Esophagus muscularis mucosa (tissue), 4 donors: ENCODE results near the gene PRMT7. TPM values are rescaled to one million over a fixed set of nuclear protein-coding genes. Genes with fewer than 3 reads are reported as not detected.

Experiments used
- DNase-seq: peaks from one replicate; pipeline ENCODE4 v3.0.0-alpha.2; 2017; ENCODE audit errors: extremely low spot score
- H3K27ac ChIP-seq, 4 donors: fragments of 200-600 bp; sonication (generic); replicated peaks in 1 of 4; 1 replicate in 3 of 4; 2 replicates in 1 of 4; pipeline ENCODE4 v1.5.1; 2016 to 2019; ENCODE audit warnings: mild to moderate bottlenecking in 1 of 4
- H3K27me3 ChIP-seq, 4 donors: fragments of 200-600 bp; sonication (generic); one replicate each; pipeline versions ENCODE4 v1.5.1 to v1.6.0; 2016 to 2019
- H3K36me3 ChIP-seq, 4 donors: fragments of 200-600 bp; sonication (generic); one replicate each; pipeline ENCODE4 v1.5.1; 2016 to 2019
- H3K4me1 ChIP-seq, 4 donors: fragments of 200-600 bp; sonication (generic); one replicate each; pipeline ENCODE4 v1.5.1; 2016 to 2019
- H3K4me3 ChIP-seq, 4 donors: fragments of 200-600 bp; sonication (generic); 1 replicate in 2 of 4; 2 replicates in 2 of 4; pipeline ENCODE4 v1.5.1; 2016 to 2019; ENCODE audit warnings: mild to moderate bottlenecking in 4 of 4, moderate library complexity in 1 of 4
- H3K9me3 ChIP-seq, 4 donors: fragments of 200-600 bp; sonication (generic); 1 replicate in 3 of 4; 2 replicates in 1 of 4; pipeline ENCODE4 v1.5.1; 2016 to 2019
- EP300 ChIP-seq: sonication (generic); formaldehyde crosslinking; IDR thresholded peaks from one replicate; pipeline ENCODE4 v1.6.1; 2017; ENCODE audit warnings: antibody characterized with exemption
- POLR2A ChIP-seq: fragments of 450-650 bp; IDR thresholded peaks from one replicate; pipeline ENCODE4 v1.6.1; 2017; ENCODE audit warnings: antibody characterized with exemption, moderate library complexity, mild to moderate bottlenecking, low read depth
- POLR2AphosphoS5 ChIP-seq, 2 donors: sonication (generic); formaldehyde crosslinking; IDR thresholded peaks; one replicate each; pipeline ENCODE4 v1.6.1; 2017; ENCODE audit warnings: antibody characterized with exemption in 2 of 2
- WGBS: methylation state at CpG from one replicate; pipeline ENCODE4 v1.1.5; 2018; 5-methylcytosine and 5-hydroxymethylcytosine counted together
- intact Hi-C: fragments of 100-400 bp; cut with DNase I; formaldehyde crosslinking; loops from one replicate; pipeline ENCODE4 v1.15.1; 2023
- total RNA-seq, 4 donors: library from RNA; depleted of rRNA; stranded (reverse); fragments of >200 nt; gene quantifications; one replicate each; pipeline versions ENCODE4 v1.1.0 to v1.2.1, GENCODE V29; 2016
- TF ChIP-seq, protein P1 (sequence below), 3 experiments: fragments of 200-600 bp in 2 of 3; fragments of 450-650 bp in 1 of 3; sonication (generic) in 2 of 3; IDR thresholded peaks; one replicate each; pipeline ENCODE4 v1.5.1; 2017 to 2019; ENCODE audit warnings: antibody characterized with exemption in 3 of 3, mild to moderate bottlenecking in 2 of 3, moderate library complexity in 1 of 3

Gene PRMT7
- total RNA-seq, 4 donors from 2014 or later, result 20.0 to 31.1 (median 26.8) TPM

- DNase-seq, result no peak
- Histone ChIP-seq H3K36me3 (no peaks in the 10 kb centered on the region), H3K9me3 (no peaks in the 10 kb centered on the region), H3K27me3 (no peaks in the 10 kb centered on the region), H3K4me3 (no peak overlapping the region), H3K4me1 (no peaks in the 10 kb centered on the region), H3K27ac (no peak overlapping the region)
- intact Hi-C loops, result no loop called here
- TF ChIP-seq POLR2A, result no peak
- 69% methylated on average over 6 of the region's 6 CpGs for WGBS
Observed at GRCh38 chr16:68389750-68390371, 79.0 kb downstream of the PRMT7 start.

- 80% methylated on average over 3 of the region's 3 CpGs for WGBS
- intact Hi-C loops, result no loop called here
- no peaks in the 10 kb centered on the region for H3K4me1 ChIP-seq
- no peak overlapping the region for H3K4me3 ChIP-seq
- no peak overlapping the region for H3K27ac ChIP-seq
- peaks cover 0 to 8% (median 0%) of the 10 kb centered on the region in 4 donors for H3K27me3 ChIP-seq
- H3K9me3 ChIP-seq, result no peaks in the 10 kb centered on the region
- no peak for DNase-seq
- no peak for TF ChIP-seq POLR2A
- no peak for TF ChIP-seq EP300
- no peak for TF ChIP-seq POLR2AphosphoS5 (IDR thresholded peaks at IDR 0.05)
- TF ChIP-seq, protein P1, sequence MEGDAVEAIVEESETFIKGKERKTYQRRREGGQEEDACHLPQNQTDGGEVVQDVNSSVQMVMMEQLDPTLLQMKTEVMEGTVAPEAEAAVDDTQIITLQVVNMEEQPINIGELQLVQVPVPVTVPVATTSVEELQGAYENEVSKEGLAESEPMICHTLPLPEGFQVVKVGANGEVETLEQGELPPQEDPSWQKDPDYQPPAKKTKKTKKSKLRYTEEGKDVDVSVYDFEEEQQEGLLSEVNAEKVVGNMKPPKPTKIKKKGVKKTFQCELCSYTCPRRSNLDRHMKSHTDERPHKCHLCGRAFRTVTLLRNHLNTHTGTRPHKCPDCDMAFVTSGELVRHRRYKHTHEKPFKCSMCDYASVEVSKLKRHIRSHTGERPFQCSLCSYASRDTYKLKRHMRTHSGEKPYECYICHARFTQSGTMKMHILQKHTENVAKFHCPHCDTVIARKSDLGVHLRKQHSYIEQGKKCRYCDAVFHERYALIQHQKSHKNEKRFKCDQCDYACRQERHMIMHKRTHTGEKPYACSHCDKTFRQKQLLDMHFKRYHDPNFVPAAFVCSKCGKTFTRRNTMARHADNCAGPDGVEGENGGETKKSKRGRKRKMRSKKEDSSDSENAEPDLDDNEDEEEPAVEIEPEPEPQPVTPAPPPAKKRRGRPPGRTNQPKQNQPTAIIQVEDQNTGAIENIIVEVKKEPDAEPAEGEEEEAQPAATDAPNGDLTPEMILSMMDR (IDR thresholded peaks at IDR 0.05), result no peak
- no peaks in the 10 kb centered on the region for H3K36me3 ChIP-seq
Observed at GRCh38 chr16:68393333-68393732, 82.5 kb downstream of the PRMT7 start.

DNA sequence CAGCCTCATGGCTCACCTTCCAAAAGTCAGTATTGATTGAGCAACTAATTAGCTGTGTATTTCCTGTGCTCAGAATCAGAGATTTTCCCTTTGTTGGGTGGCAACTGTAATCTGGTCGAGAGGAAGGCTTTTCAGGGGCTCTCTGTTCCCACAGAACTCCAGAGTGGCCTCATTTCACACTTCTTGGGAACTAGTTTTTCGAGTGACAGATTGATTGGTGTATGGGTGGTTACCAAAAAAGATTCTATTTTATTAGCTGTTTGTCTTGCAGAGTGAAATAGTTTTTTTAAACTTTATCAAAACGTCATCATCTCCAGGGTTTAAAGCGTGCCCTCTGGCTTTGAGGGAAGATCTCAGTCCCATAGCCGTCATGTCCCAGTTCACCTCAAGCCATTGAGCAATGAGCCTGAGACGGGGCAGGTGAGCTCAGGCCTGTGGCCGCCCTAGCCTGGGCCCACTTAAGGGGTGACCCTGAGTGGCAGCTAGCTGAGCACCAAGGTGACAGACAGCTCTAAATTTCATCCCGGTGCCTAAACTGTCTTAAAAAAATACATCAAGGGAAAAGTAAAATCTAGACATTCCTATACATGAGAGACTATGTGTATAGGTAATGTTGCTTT is 84.5 kb downstream of the PRMT7 start:
- Histone ChIP-seq H3K27ac (no peak overlapping the region), H3K4me3 (no peak overlapping the region), H3K4me1 (no peaks in the 10 kb centered on the region), H3K36me3 (no peaks in the 10 kb centered on the region), H3K9me3 (no peaks in the 10 kb centered on the region), H3K27me3 (peaks cover 0 to 11% (median 0%) of the 10 kb centered on the region in 4 donors)
- intact Hi-C loops, result no loop called here
- no peak for DNase-seq
- WGBS, result 82% methylated on average over 8 of the region's 8 CpGs
- TF ChIP-seq POLR2AphosphoS5 (IDR thresholded peaks at IDR 0.05) (no peak), EP300 (no peak), POLR2A (no peak)
- TF ChIP-seq, protein P1 (IDR thresholded peaks at IDR 0.05), result no peak

- DNase-seq, result no peak
Observed at GRCh38 chr16:68395815-68396214, 85.0 kb downstream of the PRMT7 start.

DNA sequence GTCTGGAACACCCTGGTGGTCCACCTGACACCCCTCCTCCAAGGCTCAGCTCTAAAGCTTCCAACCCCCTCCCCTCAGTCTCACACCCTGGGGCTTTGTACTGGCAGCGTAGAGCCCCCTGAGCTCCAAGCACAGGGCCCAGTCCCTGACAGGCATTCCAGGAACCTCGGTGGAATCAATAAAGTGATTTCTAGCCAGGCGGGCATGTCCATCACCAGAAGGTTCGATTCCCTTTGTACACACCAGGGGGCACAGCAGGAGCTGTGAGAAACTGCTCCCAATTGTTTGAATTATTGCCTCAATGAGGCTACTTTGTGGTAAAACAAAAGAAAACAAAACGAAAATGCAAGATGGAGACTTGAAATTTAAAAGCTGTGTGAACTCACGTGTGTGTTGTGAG is 85.7 kb downstream of the PRMT7 start:
- TF ChIP-seq POLR2A, result no peak
- TF ChIP-seq, protein P1 (IDR thresholded peaks at IDR 0.05), result peak; percentile 28 to 43 (median 39)
- Histone ChIP-seq H3K36me3 (no peaks in the 10 kb centered on the region), H3K4me1 (no peaks in the 10 kb centered on the region), H3K27me3 (peaks cover 0 to 11% (median 0%) of the 10 kb centered on the region in 4 donors), H3K27ac (no peak overlapping the region), H3K9me3 (no peaks in the 10 kb centered on the region), H3K4me3 (no peak overlapping the region)
- intact Hi-C loops, result no loop called here
- DNase-seq, result no peak
- 38% methylated on average over 6 of the region's 6 CpGs for WGBS

More at GRCh38 chr16:68395815-68396214, 85.0 kb downstream of the PRMT7 start:
- 69% methylated on average over 4 of the region's 4 CpGs for WGBS
- intact Hi-C loops, result no loop called here
- Histone ChIP-seq H3K36me3 (no peaks in the 10 kb centered on the region), H3K27me3 (peaks cover 0 to 11% (median 0%) of the 10 kb centered on the region in 4 donors), H3K4me1 (no peaks in the 10 kb centered on the region), H3K27ac (no peak overlapping the region), H3K4me3 (no peak overlapping the region), H3K9me3 (no peaks in the 10 kb centered on the region)
- TF ChIP-seq, protein P1 (IDR thresholded peaks at IDR 0.05), result no peak
- no peak for TF ChIP-seq EP300
- no peak for TF ChIP-seq POLR2AphosphoS5 (IDR thresholded peaks at IDR 0.05)
- no peak for TF ChIP-seq POLR2A
